ENCODE results near the gene CCDC33. TPM values are rescaled to one million over a fixed set of nuclear protein-coding genes. Genes with fewer than 3 reads are reported as not detected.

CCDC33 gene
- total RNA-seq, 1 experiment from 2014 or later, result 0.15 TPM

- Histone ChIP-seq H3K4me1 (ENCODE audit: control insufficient read depth in 1 of 2, insufficient read depth in 2 of 2, low read length in 2 of 2) (no peaks in the 10 kb centered on the region), H2AFZ (ENCODE audit: low read depth, low read length, poor library complexity, severe bottlenecking) (no peak overlapping the region), H3K9me2 (ENCODE audit: insufficient read depth) (no peaks in the 10 kb centered on the region), H3K79me2 (ENCODE audit: insufficient read depth, low read length) (no peaks in the 10 kb centered on the region), H3K4me3 (replicated peaks in 1 of 2; ENCODE audit: low read depth in 1 of 2, low read length in 2 of 2) (no peak overlapping the region), H3K27me3 (ENCODE audit: insufficient read depth, low read length) (no peaks in the 10 kb centered on the region), H3K4me2 (ENCODE audit: low read length) (no peak overlapping the region), H3K27ac (ENCODE audit: low read depth, low read length) (no peak overlapping the region), H4K20me1 (ENCODE audit: insufficient read depth) (no peaks in the 10 kb centered on the region), H3K9me3 (ENCODE audit: control insufficient read depth in 1 of 2, insufficient read depth in 1 of 2, low read depth in 1 of 2, low read length in 2 of 2) (no peaks in the 10 kb centered on the region), H3K36me3 (ENCODE audit: control insufficient read depth in 1 of 2, insufficient read depth in 2 of 2, low read length in 2 of 2) (no peaks in the 10 kb centered on the region), H3K9ac (ENCODE audit: low read length) (no peak overlapping the region)
- TF ChIP-seq, protein P1, sequence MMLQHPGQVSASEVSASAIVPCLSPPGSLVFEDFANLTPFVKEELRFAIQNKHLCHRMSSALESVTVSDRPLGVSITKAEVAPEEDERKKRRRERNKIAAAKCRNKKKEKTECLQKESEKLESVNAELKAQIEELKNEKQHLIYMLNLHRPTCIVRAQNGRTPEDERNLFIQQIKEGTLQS (IDR thresholded peaks at IDR 0.05), result no peak
- TF ChIP-seq YY1 (IDR thresholded peaks at IDR 0.05; ENCODE audit: extremely low read depth, insufficient replicate concordance, low read depth, low read length), result no peak
- RAD21 ChIA-PET (ENCODE audit: low non-redundant PET in 1 of 2, low total read pairs in 2 of 2, uncharacterized antibody in 2 of 2, unreplicated experiment in 2 of 2), result no interaction called here
- DNase-seq (ENCODE audit: low read depth, low spot score), result no peak
- ATAC-seq, result no peak
- no TSS peak for BruUV-seq (replicated peaks)
- intact Hi-C loops (cut with micrococcal nuclease), result no loop called here
- CTCF ChIA-PET, result interaction anchor here (1.3 kb wide), 1 partner anchor 17 kb away, joined by 3 read pairs; no protein-coding TSS in a partner anchor
- POLR2A ChIA-PET, result no interaction called here
Observed at GRCh38 chr15:74328331-74329056, 92.4 kb downstream of the CCDC33 start.

DNA sequence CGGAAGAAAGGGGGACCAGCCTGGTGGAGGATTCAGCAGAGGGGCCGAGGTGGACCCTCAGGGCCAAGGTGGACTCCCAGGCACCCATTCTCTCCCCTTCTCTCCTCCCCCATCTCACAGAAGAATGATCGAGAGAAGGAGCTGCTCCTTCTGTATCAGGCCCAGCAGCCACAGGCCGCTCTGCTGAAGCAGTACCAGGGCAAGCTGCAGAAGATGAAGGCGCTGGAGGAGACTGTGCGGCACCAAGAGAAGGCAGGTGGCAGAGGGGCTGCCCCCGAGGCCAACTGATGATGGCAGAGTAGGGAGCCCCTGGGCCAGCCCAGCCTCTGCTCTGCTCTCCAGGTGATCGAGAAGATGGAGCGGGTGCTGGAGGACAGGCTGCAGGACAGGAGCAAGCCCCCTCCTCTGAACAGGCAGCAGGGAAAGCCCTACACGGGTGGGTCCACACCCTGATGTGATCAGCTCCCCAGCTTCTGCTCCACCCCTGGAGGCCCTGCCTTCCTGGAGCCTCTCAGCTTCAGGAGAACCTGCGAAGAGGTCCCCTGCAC, 94.8 kb downstream of the CCDC33 start:
- Histone ChIP-seq H3K9me3 (ENCODE audit: control insufficient read depth in 1 of 2, insufficient read depth in 1 of 2, low read depth in 1 of 2, low read length in 2 of 2) (no peaks in the 10 kb centered on the region), H3K9ac (ENCODE audit: low read length) (no peak overlapping the region), H3K27me3 (ENCODE audit: insufficient read depth, low read length) (no peaks in the 10 kb centered on the region), H3K79me2 (ENCODE audit: insufficient read depth, low read length) (no peaks in the 10 kb centered on the region), H3K9me2 (ENCODE audit: insufficient read depth) (no peaks in the 10 kb centered on the region), H3K36me3 (ENCODE audit: control insufficient read depth in 1 of 2, insufficient read depth in 2 of 2, low read length in 2 of 2) (no peaks in the 10 kb centered on the region), H4K20me1 (ENCODE audit: insufficient read depth) (no peaks in the 10 kb centered on the region), H3K27ac (ENCODE audit: low read depth, low read length) (no peak overlapping the region), H3K4me2 (ENCODE audit: low read length) (no peak overlapping the region), H3K4me3 (replicated peaks in 1 of 2; ENCODE audit: low read depth in 1 of 2, low read length in 2 of 2) (no peak overlapping the region), H3K4me1 (ENCODE audit: control insufficient read depth in 1 of 2, insufficient read depth in 2 of 2, low read length in 2 of 2) (no peaks in the 10 kb centered on the region), H2AFZ (ENCODE audit: low read depth, low read length, poor library complexity, severe bottlenecking) (no peak overlapping the region)
- DNase-seq (ENCODE audit: low read depth, low spot score), result no peak
- no peak for ATAC-seq
- ChIA-PET POLR2A (no interaction called here), RAD21 (ENCODE audit: low non-redundant PET in 1 of 2, low total read pairs in 2 of 2, uncharacterized antibody in 2 of 2, unreplicated experiment in 2 of 2) (no interaction called here), CTCF (interaction anchor here (0.8 to 1.0 kb wide), 2 partner anchors 9 to 10 kb away, joined by 3 to 4 read pairs; no protein-coding TSS in a partner anchor)
- intact Hi-C loops (cut with micrococcal nuclease), result no loop called here
- BruUV-seq (replicated peaks), result no TSS peak
- TF ChIP-seq CBX3 (IDR thresholded peaks at IDR 0.05; ENCODE audit: low read depth) (no peak), ZNF274 (IDR thresholded peaks at IDR 0.05; ENCODE audit: low read depth, low read length) (no peak), RAD21 (IDR thresholded peaks at IDR 0.05; ENCODE audit: low read depth) (no peak), EZH2 (IDR thresholded peaks at IDR 0.05) (no peak), EGR1 (IDR thresholded peaks at IDR 0.05; ENCODE audit: low read depth) (no peak), YY1 (IDR thresholded peaks at IDR 0.05; ENCODE audit: extremely low read depth, insufficient replicate concordance, low read depth, low read length) (no peak)

All from HCT116 (cell line).